Right ventricle myocardium superior (tissue), 1 donor: Measurements from ENCODE around the gene BAD. TPM values are rescaled to one million over a fixed set of nuclear protein-coding genes. Genes with fewer than 3 reads are reported as not detected.

Experiments used
- ATAC-seq: fragments of 200-7000 bp; cut with Tn5 transposase; one replicate; pipeline ENCODE4 v1.9.1; 2020; ENCODE audit warnings: mild to moderate bottlenecking; ENCODE audit not compliant: poor library complexity
- DNase-seq: peaks from one replicate; pipeline ENCODE4 v3.0.0-alpha.2; 2020
- intact Hi-C: fragments of 100-400 bp; cut with DNase I; formaldehyde crosslinking; loops from one replicate; pipeline ENCODE4 v1.11.2; 2022
- total RNA-seq: library from RNA; stranded (reverse); fragmentation: NEBNext Ultra II Directional; extraction: Animal tissue kit (Norgen Biotek cat#: 25700); gene quantifications from one replicate; pipeline ENCODE4 v1.2.1, GENCODE V29; 2021
- donor health status: DM: no; HTN: yes; CAD: no; lungs with severe emphysema.

The BAD gene
- total RNA-seq, 1 donor from 2014 or later: 90.1 TPM

DNA sequence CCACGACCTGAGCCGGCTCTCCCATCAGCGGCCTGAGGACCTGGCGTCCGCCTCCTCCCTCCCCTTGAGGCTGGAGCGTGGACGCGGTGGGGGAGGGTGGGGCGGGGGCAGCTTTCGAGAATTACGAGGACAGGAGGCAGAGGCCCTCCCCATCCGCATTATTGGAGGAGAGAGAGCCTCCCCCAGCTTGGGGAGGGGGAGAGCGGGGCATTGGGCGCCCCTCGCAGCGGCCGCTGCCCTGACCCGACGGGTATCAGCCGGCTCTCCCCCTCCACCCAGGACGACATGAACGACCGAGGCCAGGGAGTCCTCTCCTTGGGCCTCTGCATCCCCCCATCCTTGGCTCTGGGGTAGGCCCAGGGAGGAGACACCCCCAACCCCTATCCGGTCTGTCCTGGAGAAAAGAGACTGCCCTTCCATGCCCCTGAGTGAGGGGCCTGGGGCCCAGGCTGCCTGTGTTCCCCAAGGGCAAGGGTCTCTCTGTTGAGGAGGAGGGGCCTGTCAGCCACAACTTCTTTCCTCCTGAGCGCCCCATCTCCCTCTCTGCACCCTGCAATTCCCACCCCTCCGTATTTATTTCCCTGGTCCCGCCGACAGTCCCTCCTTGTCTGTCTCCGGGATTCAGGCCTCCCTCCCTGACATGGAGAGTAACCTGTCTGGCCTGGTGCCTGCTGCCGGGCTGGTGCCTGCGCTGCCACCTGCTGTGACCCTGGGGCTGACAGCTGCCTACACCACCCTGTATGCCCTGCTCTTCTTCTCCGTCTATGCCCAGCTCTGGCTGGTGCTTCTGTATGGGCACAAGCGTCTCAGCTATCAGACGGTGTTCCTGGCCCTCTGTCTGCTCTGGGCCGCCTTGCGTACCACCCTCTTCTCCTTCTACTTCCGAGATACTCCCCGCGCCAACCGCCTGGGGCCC is 1.7 kb upstream of the BAD start:
- intact Hi-C loops: loop anchor here (2.0 kb wide), 1 partner anchor 15 kb away; no protein-coding TSS in a partner anchor
- DNase-seq (no peak), ATAC-seq (no peak)

DNA sequence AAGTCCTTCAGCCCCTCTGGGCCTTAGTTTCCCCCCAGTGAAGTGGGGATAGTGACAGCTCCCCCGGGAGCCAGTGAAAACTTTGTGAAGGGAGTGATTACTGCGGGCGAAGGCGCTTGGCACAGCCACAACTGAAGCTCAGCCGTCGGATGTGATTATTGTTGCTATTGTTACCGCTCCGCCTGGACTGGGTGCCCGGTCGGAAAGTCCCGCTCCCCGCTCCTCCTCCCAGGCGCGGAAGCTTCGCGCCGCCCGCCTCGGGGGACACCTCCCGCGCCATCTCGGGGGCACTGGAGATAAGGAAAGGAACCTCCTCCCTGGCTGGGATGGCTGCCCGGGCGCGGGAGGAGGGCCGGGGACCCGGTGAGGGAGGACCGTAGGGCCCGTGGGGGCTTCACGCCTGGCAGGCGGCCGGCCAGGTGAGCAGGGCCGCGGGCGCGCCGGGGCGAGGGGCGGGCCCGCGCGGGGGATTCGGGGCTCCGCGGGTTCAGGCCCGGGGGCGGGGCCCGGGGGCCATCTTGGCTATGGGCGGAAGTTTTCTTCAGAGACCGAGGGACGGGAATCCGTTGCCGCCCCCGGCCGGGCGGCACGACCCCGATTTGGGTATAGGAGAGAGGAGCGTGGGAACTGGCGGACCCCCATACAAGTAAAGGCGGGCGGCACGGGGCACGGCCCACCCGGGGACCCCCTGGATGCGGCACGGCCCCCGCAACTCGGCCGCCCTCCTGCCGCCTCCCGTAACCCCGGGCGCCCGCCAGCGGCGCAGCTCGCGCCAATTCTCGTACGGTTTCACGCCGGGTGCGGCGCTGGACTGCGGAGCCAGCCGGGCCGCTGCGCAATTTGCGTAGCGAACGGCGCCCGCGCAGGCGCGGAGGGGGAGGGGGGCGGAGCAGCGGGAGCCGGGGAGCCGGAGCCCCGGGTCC is 758 bp upstream of the BAD start, which contains the start of gene GPR137:
Gene GPR137, plus strand, starts transcription at position 887 of the 923 bp plus-strand sequence. CDS start 677 bp downstream, outside the sequence.
- peak; percentile 93 for DNase-seq
- ATAC-seq: peak; percentile 82
- intact Hi-C loops: loop anchor here (2.0 kb wide), 1 partner anchor 14 kb away; no protein-coding TSS in a partner anchor

DNA sequence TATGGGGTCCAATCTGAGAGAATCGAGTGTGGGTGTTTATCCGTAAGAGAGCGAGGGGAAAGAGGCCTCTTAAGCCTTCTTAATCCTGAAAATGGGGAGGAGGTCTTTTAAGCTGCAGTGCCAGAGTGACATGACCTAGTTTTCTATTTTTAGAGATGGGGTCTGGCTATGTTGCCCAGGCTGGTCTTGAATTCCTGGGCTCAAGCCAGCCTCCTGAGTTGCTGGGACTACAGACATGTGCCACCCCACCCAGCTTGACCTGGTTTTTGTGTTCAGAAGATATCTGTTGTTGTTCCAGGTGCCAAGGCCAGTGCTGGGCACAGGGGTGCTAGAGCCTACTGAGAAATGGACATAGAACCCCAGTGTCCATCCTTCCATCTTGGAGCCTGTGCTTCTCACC is 1.4 kb downstream of the BAD start:
- DNase-seq (no peak), ATAC-seq (no peak)
- intact Hi-C loops: no loop called here

DNA sequence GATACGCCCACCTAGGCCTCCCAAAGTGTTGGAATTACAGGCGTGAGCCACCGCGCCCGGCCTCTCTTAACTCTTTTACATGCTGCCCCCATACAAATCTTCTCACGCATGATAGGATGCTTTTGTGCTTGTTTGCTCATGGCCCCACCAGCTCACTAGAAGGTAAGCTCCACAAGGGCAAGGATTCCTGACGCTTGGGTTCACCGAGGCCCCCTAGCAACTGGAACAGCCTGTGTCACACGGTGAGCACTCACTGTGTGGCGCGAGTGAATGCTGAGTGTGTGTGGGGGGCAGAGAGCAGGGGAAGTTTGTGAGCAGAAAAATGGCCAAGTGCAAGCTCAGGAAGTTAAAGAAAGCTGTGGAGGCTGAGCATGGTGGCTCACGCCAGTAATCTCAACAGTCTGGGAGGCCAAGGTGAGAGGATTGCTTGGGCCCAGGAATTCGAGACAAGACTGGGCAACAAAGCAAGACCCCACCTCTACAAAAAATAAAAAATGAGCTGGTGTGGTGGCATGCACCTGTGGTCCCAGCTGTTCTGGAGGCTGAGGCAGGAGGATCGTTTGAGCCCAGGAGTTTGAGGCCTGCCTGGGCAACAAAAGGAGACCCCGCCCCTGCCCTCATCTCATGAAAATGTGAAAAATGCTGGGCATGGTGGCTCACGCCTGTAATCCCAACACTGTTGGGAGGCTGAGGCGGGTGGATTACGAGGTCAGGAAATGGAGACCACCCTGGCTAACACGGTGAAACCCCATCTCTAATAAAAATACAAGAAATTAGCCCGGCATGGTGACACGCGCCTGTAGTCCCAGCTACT is 2.3 kb downstream of the BAD start:
- intact Hi-C loops: no loop called here
- DNase-seq (no peak), ATAC-seq (no peak)

DNA sequence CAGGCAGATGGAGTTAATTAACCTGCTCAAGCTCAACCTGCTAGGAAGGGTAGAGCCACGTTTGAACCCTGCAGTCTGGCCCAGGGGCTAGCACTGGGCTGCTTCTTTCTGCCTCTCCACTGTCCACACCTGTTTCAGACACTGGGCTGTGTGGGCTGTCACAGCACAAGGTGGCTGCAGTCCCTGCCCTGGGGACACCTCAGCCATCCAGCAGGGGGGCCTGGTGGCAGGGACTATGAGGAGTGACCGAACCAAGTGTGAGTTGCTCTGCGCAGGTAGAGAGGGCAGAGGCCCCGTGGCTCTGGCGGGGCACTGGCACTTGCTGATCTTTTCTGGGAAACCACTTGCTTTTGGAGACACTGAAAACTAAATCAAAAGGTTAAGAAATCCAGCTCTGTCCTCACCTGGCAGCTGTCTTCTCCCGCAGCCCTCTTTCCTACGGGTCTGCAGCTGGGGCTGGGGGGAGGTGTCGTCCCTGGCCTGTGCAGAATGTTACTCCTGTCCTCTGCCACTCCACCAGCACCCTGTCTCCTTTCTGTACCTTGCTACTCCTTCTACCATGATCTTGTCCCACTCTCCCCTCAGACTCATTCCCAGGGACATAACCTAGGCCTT is 5.8 kb downstream of the BAD start:
- ATAC-seq (no peak), DNase-seq (no peak)
- intact Hi-C loops: no loop called here

DNA sequence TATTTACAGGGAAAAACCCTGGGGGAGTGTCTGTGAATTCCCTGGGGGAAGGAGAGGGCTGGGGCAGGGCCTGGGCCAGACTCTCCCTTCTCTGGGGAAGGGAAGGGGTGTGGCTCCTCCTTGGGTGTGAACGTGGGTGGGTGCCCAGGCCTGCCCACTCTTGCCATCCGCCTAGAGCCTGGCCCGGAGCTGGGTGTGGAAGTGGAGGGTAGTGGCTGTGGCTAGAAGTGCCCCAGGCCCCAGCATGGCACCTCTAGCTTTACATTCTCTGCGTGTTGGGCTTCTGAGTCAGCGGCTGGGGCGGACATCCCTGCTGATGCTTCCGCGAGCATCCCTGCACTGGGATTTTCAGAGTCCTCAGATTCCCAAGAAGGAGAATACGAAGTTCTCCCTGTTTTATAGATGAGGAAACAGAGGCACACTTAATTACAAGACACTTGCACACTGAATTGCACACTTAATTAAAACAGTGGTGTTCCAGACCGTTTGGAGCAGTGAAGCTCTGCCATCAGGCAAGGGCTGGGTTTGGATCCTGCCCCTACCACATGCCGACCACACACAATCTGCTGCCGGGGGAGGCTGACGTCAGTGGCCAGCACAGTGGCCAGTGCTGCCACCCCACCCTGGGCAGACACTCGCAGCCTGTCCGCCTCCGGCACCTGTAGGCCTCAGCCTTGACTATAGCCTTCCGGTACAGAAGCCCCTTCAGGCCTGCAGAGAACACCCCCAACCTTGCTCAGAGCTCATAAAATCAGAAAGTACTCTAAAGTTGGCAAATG is 7.6 kb downstream of the BAD start:
- intact Hi-C loops: no loop called here
- no peak for DNase-seq
- no peak for ATAC-seq

DNA sequence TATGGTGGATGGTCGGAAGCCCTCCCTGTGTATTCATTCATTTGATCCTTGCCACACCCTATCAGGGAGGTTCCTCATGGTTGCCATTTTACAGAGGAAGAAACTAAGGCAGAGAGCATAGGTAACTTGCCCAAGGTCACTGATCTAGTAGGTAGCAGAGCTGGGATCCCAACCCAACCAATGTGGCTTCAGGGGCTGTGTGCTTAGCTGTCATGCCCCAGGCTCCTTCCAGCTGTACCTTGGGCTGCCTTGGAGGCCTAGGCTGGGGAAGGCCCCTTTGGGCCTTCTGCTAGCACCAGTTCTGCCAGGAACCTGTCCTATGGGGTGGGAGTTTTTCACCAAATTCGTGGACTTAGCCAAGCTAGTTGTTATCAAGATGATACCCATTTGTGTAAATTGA is 8.6 kb downstream of the BAD start:
- no peak for ATAC-seq
- intact Hi-C loops: no loop called here

DNA sequence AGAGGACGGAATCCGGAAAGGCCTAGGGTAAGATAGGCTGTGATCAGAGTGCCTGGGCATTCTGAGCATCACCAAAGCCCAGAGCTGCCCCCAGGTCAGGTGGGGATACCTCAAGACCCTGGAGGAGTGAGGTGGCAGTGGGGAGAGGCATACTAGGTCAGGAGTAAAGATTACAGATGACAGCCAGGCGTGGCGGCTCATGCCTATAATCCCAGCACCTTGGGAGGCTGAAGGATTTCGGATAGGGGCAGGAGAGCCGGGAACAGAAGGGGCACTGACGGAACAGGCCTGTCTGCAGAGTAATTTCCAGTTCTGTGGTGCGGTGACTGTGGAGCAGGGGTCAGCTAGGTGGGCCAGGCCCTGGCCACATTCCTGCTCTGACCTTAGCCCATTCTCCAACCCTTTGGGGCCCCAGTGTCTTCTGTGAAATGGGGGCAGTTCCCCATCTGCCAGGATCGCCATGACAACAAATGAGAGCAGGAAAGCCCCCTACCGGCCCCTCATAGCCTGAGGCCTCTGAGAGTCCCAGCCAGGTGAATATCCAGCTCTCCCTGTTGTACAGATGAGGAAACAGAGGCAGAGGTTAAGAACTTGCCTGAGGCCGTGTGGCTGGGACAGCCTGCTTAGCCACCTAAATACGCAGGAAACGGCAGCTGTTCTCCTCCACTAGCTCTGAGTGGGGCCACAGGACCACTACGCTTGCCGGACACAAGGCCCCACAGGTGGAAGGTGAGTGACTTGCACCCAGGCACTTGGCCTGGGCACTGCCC is 9.2 kb downstream of the BAD start:
- intact Hi-C loops: no loop called here
- no peak for ATAC-seq
- no peak for DNase-seq

More for the DNA sequence above, 8.6 kb downstream of the BAD start:
- DNase-seq: no peak

DNA sequence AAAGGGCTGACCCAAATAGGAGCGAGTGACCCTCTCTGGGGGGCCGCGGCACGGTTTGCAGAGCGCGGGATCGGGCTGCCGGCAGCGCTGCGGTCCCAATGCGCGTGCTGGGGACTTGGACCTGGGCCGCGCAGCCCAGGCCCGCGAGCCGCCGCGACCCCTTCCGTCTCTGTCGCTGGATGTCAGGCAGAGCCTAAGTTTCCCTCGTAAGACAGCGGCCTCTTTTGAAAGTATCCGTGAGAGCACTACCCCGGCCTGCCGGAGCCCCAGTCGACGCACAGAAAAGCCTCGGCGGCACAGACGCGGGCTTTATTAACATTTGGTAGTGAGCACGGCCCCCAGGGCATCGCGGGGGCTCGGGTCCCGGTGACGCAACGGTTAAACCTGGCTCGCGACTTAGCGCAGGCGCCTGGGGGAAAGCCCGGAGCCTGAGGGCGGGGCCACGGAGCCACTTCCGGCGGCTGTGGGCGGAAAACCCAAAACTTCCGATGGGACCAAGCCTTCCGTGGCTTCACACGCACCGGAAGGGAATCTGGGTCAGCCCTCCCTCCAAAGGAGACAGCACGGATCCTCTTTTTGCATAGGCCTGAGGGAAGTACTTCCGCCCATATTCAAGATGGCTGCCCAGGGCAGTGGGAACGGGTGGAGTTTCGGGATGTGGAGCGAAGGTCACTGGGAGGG is 14.8 kb downstream of the BAD start:
- ATAC-seq: peak; percentile 83
- peak; percentile 98 for DNase-seq
- intact Hi-C loops: loop anchor here (2.0 kb wide), 1 partner anchor 15 kb away; the partner anchor contains the start of genes BAD and GPR137

DNA sequence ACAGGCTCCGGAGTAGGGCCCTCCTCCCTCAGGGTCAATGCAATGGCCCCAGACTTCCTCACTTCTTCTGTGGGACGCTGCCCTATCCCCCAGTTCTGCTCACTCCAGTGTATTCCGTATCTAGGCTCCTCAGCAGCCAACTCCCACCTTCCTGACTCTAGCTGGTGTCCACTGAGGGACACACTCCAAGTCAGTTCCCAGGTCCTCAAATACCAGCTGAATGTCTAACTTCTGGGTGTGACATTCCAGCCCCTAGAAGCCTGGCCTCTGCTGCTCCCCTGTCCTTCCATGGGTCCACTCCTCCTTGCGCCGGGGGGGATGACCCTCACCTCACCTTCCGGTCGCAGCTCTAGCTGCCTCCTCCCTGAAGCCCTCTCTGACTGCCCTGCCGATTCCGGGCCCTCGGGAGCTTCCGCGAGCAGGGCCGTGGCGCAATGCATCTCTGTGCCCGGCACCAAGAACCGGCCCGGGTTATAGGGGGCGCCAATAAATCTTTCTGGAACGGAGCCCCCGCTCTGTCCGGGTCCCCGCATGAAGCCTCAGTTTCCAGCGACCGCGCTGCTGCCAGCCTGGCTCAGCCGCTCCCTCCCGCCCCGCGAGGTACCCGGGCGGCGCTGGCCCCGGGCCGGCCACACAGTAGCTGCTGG is 15.4 kb downstream of the BAD start:
- DNase-seq (peak; percentile 82), ATAC-seq (peak; percentile 24)
- intact Hi-C loops: no loop called here

DNA sequence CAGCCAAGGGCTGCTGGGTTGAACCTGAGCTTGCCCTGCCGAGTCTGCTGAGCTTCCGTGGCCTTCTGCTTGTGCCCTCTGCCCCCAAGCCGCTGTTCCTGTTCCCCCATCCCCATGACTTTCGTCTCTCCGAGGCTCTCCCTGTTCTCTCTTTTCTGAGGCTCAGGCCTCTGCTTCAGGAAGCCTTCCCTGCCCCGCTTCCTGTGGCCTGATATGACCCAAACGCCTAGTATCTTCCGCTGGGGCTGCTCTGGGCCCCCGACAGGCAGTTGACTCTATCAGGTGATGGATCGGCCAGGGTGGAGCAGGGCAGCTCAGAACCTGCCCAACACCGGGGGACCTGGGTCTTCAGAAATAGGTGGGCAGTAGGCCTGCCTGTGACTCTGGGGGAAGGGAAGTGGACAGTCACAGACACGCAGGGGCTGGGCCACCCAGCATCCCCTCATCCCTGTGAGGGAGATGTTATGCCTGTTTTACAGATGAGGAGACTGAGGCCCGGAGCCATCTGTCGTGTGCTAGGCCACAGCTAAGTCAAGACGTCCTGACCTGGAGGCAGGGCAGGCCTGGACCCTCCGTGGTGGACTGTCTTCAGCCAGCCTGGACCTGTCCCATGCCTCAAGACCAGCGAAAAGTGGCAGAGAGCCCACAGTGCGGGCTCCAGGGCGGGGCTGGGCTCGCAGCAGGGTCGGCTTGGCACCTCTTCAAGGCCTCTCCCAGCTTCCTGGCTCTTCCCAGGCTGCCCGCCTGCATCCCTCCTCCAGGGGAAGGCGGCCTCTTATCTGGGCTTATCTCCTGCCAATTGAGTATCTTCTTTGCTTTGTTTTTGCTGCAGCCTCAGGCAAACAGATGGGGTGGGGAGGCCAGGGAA is 16.2 kb downstream of the BAD start:
- intact Hi-C loops: no loop called here
- no peak for ATAC-seq
- peak; percentile 81 for DNase-seq

DNA sequence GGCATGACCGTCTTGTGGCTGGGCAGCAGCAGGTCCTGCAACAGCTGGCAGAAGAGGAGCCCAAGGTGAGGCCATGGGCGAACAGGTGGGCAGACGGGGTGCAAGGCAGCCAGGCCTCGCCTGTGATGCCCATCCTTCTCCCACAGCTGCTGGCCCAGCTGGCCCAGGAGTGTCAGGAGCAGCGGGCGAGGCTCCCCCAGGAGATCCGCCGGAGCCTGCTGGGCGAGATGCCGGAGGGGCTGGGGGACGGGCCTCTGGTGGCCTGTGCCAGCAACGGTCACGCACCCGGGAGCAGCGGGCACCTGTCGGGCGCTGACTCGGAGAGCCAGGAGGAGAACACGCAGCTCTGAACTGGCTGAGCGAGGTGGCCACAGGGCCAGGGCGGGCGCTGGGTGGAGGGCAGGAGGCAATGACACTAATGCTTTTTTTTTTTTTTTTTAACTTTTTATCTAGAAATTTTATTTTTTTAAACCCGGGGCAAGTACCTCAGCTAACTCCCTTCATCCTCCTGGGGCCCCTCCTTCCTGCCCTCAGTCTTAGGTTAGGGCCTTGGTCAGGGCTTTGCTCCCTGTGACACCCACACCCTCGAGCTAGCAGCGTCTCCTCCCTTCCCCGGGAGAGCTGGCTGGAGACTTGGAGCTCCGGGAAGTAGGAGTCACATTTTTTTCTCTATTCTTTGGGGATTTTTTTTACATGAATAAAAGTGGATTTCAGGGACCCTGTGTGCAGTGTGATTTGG is 17.1 kb downstream of the BAD start:
- DNase-seq: no peak
- intact Hi-C loops: no loop called here
- ATAC-seq: no peak

DNA sequence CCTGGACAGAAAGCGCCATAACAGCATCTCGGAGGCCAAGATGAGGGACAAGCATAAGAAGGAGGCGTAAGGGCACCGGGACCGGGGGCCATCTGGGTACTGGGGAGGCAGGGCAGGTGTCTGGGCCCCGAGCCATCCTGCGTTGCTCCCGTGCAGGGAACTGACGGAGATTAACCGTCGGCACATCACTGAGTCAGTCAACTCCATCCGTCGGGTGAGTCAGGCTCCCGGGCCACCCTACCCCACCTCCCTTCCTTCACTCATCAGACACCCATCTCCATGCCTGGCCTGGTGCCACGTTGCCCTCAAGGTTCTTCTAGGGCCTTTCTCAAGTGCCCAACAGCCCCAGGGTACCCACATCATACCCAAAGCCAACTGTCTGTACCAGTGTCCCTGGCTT is 18.1 kb downstream of the BAD start:
- intact Hi-C loops: no loop called here
- ATAC-seq (no peak), DNase-seq (no peak)
